SU-DHL-6 (cell line): ENCODE data around the gene MED26.
A peak's percentile ranks its signal among the peaks of the same experiment; 100 is the strongest.

Experiments used
- H2AFZ ChIP-seq: fragments of 200-600 bp; sonication (generic); 2 replicates; pipeline ENCODE4 v1.6.1; 2014; ENCODE audit warnings: low read depth, mild to moderate bottlenecking, moderate library complexity, mixed read lengths, antibody characterized with exemption, low read length; ENCODE audit not compliant: severe bottlenecking
- H3F3A ChIP-seq: fragments of 200-600 bp; shearing (Covaris generic); 2 replicates; pipeline ENCODE4 v1.6.0; 2016; ENCODE audit warnings: antibody characterized with exemption, mild to moderate bottlenecking; ENCODE audit not compliant: insufficient read depth
- H3K27ac ChIP-seq: fragments of 200-600 bp; sonication (generic); 2 replicates; pipeline ENCODE4 v1.5.1; 2016; ENCODE audit warnings: low read depth, mild to moderate bottlenecking, low read length, moderate library complexity, mixed read lengths
- H3K27me3 ChIP-seq: fragments of 200-600 bp; sonication (generic), shearing (Covaris generic); 2 replicates; pipeline ENCODE4 v1.6.0; 2014; ENCODE audit warnings: mild to moderate bottlenecking, low read length
- H3K36me3 ChIP-seq: fragments of 200-600 bp; sonication (generic); 2 replicates; pipeline ENCODE4 v1.6.1; 2014; ENCODE audit warnings: mild to moderate bottlenecking, low read length, mixed read lengths
- H3K4me2 ChIP-seq: fragments of 300-600, 200-600 bp; shearing (Covaris generic), sonication (generic); 2 replicates; pipeline ENCODE4 v1.6.0; 2014; ENCODE audit warnings: low read length, low read depth, mild to moderate bottlenecking; ENCODE audit not compliant: poor library complexity, severe bottlenecking
- H3K4me3 ChIP-seq: fragments of 200-600 bp; sonication (generic); 2 replicates; pipeline ENCODE4 v1.5.1; 2014; ENCODE audit warnings: antibody characterized with exemption, low read length, mild to moderate bottlenecking, mixed read lengths; ENCODE audit not compliant: insufficient read depth, poor library complexity, severe bottlenecking
- H3K79me2 ChIP-seq: fragments of 200-600 bp; sonication (generic); 2 replicates; pipeline ENCODE4 v1.6.1; 2014; ENCODE audit warnings: mild to moderate bottlenecking, low read length, moderate library complexity; ENCODE audit not compliant: insufficient read depth
- H3K9ac ChIP-seq: fragments of 200-600 bp; sonication (generic); 2 replicates; pipeline ENCODE4 v1.7.0; 2014; ENCODE audit warnings: mild to moderate bottlenecking, low read length
- H3K9me2 ChIP-seq: fragments of 200-600 bp; sonication (generic); replicated peaks from 2 replicates; pipeline ENCODE4 v1.6.1; 2014; ENCODE audit warnings: low read length; ENCODE audit not compliant: insufficient read depth
- H3K9me3 ChIP-seq: fragments of 200-600 bp; sonication (generic); 2 replicates; pipeline ENCODE4 v1.6.1; 2014; ENCODE audit warnings: low read length, mixed read lengths; ENCODE audit not compliant: insufficient read depth
- H4K20me1 ChIP-seq: fragments of 200-600 bp; sonication (generic); 2 replicates; pipeline ENCODE4 v1.6.1; 2014; ENCODE audit warnings: low read depth, mild to moderate bottlenecking, antibody characterized with exemption, low read length, moderate library complexity, mixed read lengths
- CTCF ChIP-seq: fragments of 200-600 bp; sonication (generic); IDR thresholded peaks from one replicate; pipeline ENCODE4 v1.5.1; 2017; ENCODE audit warnings: antibody characterized with exemption, mild to moderate bottlenecking, low read length, moderate library complexity; ENCODE audit not compliant: insufficient read depth, poor library complexity, severe bottlenecking
- EZH2phosphoT487 ChIP-seq: fragments of 200-600 bp; sonication (generic), shearing (Covaris generic); conservative IDR thresholded peaks from 2 replicates; pipeline ENCODE4 v1.6.1; 2018; ENCODE audit warnings: mild to moderate bottlenecking, antibody characterized with exemption, low read length, moderate library complexity, mixed read lengths

MED26 gene

GRCh38 chr19:16581145-16581970 lies 46.6 kb downstream of the MED26 start:
- H3K27me3 ChIP-seq: no peaks in the 10 kb centered on the region

GRCh38 chr19:16579381-16579780 lies 48.6 kb downstream of the MED26 start:
- H3K9ac ChIP-seq: no peak overlapping the region
- peaks cover 8% of the 10 kb centered on the region for H3F3A ChIP-seq
- no peaks in the 10 kb centered on the region for H3K9me3 ChIP-seq
- no peak overlapping the region for H3K4me3 ChIP-seq
- H3K36me3 ChIP-seq: no peaks in the 10 kb centered on the region
- H4K20me1 ChIP-seq: no peaks in the 10 kb centered on the region
- H3K27ac ChIP-seq: peak overlapping the region; percentile 21; the same call in 1 of the 2 replicates
- no peak overlapping the region for H3K4me2 ChIP-seq
- no peaks in the 10 kb centered on the region for H3K27me3 ChIP-seq
- H2AFZ ChIP-seq: no peak overlapping the region
- H3K9me2 ChIP-seq: no peaks in the 10 kb centered on the region
- peaks cover 83% of the 10 kb centered on the region for H3K79me2 ChIP-seq
- TF ChIP-seq EZH2phosphoT487 (no peak), CTCF (no peak)

More at GRCh38 chr19:16581145-16581970, 46.6 kb downstream of the MED26 start:
- Histone ChIP-seq H3K4me3 (no peak overlapping the region), H3F3A (peaks cover 20% of the 10 kb centered on the region), H3K9me2 (no peaks in the 10 kb centered on the region), H3K36me3 (no peaks in the 10 kb centered on the region), H3K4me2 (peak overlapping the region; percentile 28), H3K9me3 (no peaks in the 10 kb centered on the region), H4K20me1 (no peaks in the 10 kb centered on the region), H3K9ac (peak overlapping the region; percentile 25; the same call in 1 of the 2 replicates), H3K79me2 (peaks cover 89% of the 10 kb centered on the region), H2AFZ (no peak overlapping the region), H3K27ac (peak overlapping the region; percentile 98)
- TF ChIP-seq EZH2phosphoT487 (no peak), CTCF (no peak)

- no peaks in the 10 kb centered on the region for H3K9me2 ChIP-seq
- no peak overlapping the region for H2AFZ ChIP-seq
- H3K36me3 ChIP-seq: no peaks in the 10 kb centered on the region
- H3K4me3 ChIP-seq: no peak overlapping the region
- H3K27me3 ChIP-seq: no peaks in the 10 kb centered on the region
- no peak overlapping the region for H3K9ac ChIP-seq
- peaks cover 20% of the 10 kb centered on the region for H3F3A ChIP-seq
- H3K27ac ChIP-seq: no peak overlapping the region
- H4K20me1 ChIP-seq: no peaks in the 10 kb centered on the region
- H3K79me2 ChIP-seq: peaks cover 83% of the 10 kb centered on the region
- H3K9me3 ChIP-seq: no peaks in the 10 kb centered on the region
- no peak overlapping the region for H3K4me2 ChIP-seq
- TF ChIP-seq EZH2phosphoT487: no peak
- TF ChIP-seq CTCF: no peak
Measured at GRCh38 chr19:16577531-16577985, 50.4 kb downstream of the MED26 start.
